Breast epithelium (tissue), 3 donors: ENCODE measurements around the gene NECTIN1.

Experiments
- POLR2A ChIP-seq: fragments of 450-650 bp; IDR thresholded peaks from one replicate; pipeline ENCODE4 v1.6.1; 2016; ENCODE audit warnings: antibody characterized with exemption, mild to moderate bottlenecking, moderate library complexity
- TF ChIP-seq, protein P1 (sequence below), 3 donors: fragments of 450-650 bp; IDR thresholded peaks; one replicate each; pipeline ENCODE4 v1.5.1; 2016 to 2017; ENCODE audit warnings: antibody characterized with exemption in 3 of 3, mild to moderate bottlenecking in 3 of 3, moderate library complexity in 3 of 3

DNA sequence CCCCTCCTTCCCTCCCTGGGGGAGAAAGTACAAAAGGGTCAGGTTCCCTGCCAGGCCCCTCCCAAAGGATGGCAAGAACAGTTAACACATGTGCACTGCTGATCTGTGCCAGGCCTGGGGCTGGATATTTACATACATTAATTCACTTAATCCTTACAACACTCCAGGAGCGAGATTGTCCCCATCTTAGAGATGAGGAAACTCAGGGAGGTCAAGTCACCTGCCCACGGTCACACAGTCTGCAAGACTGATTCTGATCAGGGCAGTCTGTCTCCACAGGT, 36.5 kb downstream of the NECTIN1 start:
- TF ChIP-seq, protein P1, sequence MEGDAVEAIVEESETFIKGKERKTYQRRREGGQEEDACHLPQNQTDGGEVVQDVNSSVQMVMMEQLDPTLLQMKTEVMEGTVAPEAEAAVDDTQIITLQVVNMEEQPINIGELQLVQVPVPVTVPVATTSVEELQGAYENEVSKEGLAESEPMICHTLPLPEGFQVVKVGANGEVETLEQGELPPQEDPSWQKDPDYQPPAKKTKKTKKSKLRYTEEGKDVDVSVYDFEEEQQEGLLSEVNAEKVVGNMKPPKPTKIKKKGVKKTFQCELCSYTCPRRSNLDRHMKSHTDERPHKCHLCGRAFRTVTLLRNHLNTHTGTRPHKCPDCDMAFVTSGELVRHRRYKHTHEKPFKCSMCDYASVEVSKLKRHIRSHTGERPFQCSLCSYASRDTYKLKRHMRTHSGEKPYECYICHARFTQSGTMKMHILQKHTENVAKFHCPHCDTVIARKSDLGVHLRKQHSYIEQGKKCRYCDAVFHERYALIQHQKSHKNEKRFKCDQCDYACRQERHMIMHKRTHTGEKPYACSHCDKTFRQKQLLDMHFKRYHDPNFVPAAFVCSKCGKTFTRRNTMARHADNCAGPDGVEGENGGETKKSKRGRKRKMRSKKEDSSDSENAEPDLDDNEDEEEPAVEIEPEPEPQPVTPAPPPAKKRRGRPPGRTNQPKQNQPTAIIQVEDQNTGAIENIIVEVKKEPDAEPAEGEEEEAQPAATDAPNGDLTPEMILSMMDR (IDR thresholded peaks at IDR 0.05): no peak
- TF ChIP-seq POLR2A: no peak
